ENCODE measurements around the gene TSC22D2. TPM values are rescaled to one million over a fixed set of nuclear protein-coding genes. Genes with fewer than 3 reads are reported as not detected.

TSC22D2 gene
- total RNA-seq, 2 experiments from 2014 or later: 47.3 to 49.3 TPM

- Mint-ChIP-seq H3K9me3 (no peaks in the 10 kb centered on the region), H3K36me3 (ENCODE audit: low read depth) (no peaks in the 10 kb centered on the region), H3K27ac (no peak overlapping the region), H3K27me3 (no peaks in the 10 kb centered on the region), H3K4me3 (no peak overlapping the region), H3K4me1 (ENCODE audit: low read depth) (peaks cover 2% of the 10 kb centered on the region)
- intact Hi-C loops (cut with DNase I, micrococcal nuclease): no loop called here
- no peak overlapping the region for H3K27ac ChIP-seq (ENCODE audit: low read depth in 1 of 2, low read length in 2 of 2)
- CTCF ChIA-PET: no interaction called here
- H3K9me3 ChIP-seq (ENCODE audit: control insufficient read depth in 1 of 2, insufficient read depth in 1 of 2, low read length in 2 of 2): no peaks in the 10 kb centered on the region
- TF ChIP-seq CTCF (IDR thresholded peaks at IDR 0.05): no peak
- no peaks in the 10 kb centered on the region for H3K27me3 ChIP-seq (ENCODE audit: control insufficient read depth in 1 of 2, insufficient read depth in 2 of 2, low read length in 2 of 2)
- peaks cover 3% of the 10 kb centered on the region for H3K4me1 ChIP-seq (ENCODE audit: insufficient read depth, low read length)
- DNase-seq: no peak
- H3K36me3 ChIP-seq (ENCODE audit: insufficient read depth, low read length): no peaks in the 10 kb centered on the region
- POLR2A ChIA-PET: no interaction called here
- H3K4me3 ChIP-seq (ENCODE audit: low read length): no peak overlapping the region
- no peak for ATAC-seq (ENCODE audit: poor library complexity)
These were observed 30.3 kb upstream of the TSC22D2 start for GRCh38 chr3:150377601-150378300.

- Mint-ChIP-seq H3K36me3 (ENCODE audit: low read depth) (no peaks in the 10 kb centered on the region), H3K4me3 (no peak overlapping the region), H3K4me1 (ENCODE audit: low read depth) (peaks cover 4% of the 10 kb centered on the region), H3K27me3 (no peaks in the 10 kb centered on the region), H3K27ac (no peak overlapping the region), H3K9me3 (no peaks in the 10 kb centered on the region)
- CTCF ChIA-PET: no interaction called here
- Histone ChIP-seq H3K4me1 (ENCODE audit: insufficient read depth, low read length) (peaks cover 3% of the 10 kb centered on the region), H3K27ac (ENCODE audit: low read depth in 1 of 2, low read length in 2 of 2) (no peak overlapping the region), H3K27me3 (ENCODE audit: control insufficient read depth in 1 of 2, insufficient read depth in 2 of 2, low read length in 2 of 2) (no peaks in the 10 kb centered on the region), H3K9me3 (ENCODE audit: control insufficient read depth in 1 of 2, insufficient read depth in 1 of 2, low read length in 2 of 2) (no peaks in the 10 kb centered on the region), H3K36me3 (ENCODE audit: insufficient read depth, low read length) (no peaks in the 10 kb centered on the region), H3K4me3 (ENCODE audit: low read length) (no peak overlapping the region)
- POLR2A ChIA-PET: no interaction called here
- no peak for ATAC-seq (ENCODE audit: poor library complexity)
- intact Hi-C loops (cut with DNase I, micrococcal nuclease): no loop called here
- no peak for TF ChIP-seq CTCF (IDR thresholded peaks at IDR 0.05)
- DNase-seq: no peak
These were observed 29.8 kb upstream of the TSC22D2 start for GRCh38 chr3:150378301-150378748.

GRCh38 chr3:150379469-150379868 lies 28.6 kb upstream of the TSC22D2 start:
- intact Hi-C loops (cut with DNase I, micrococcal nuclease): no loop called here
- Mint-ChIP-seq H3K4me3 (no peak overlapping the region), H3K27me3 (no peaks in the 10 kb centered on the region), H3K4me1 (ENCODE audit: low read depth) (peaks cover 5% of the 10 kb centered on the region), H3K9me3 (no peaks in the 10 kb centered on the region), H3K36me3 (ENCODE audit: low read depth) (no peaks in the 10 kb centered on the region), H3K27ac (no peak overlapping the region)
- TF ChIP-seq CTCF (IDR thresholded peaks at IDR 0.05): no peak
- H3K4me1 ChIP-seq (ENCODE audit: insufficient read depth, low read length): peaks cover 6% of the 10 kb centered on the region
- CTCF ChIA-PET: no interaction called here
- ATAC-seq (ENCODE audit: poor library complexity) (no peak), DNase-seq (no peak)
- H3K4me3 ChIP-seq (ENCODE audit: low read length): no peak overlapping the region
- no peaks in the 10 kb centered on the region for H3K9me3 ChIP-seq (ENCODE audit: control insufficient read depth in 1 of 2, insufficient read depth in 1 of 2, low read length in 2 of 2)
- POLR2A ChIA-PET: no interaction called here
- H3K27me3 ChIP-seq (ENCODE audit: control insufficient read depth in 1 of 2, insufficient read depth in 2 of 2, low read length in 2 of 2): no peaks in the 10 kb centered on the region
- H3K27ac ChIP-seq (ENCODE audit: low read depth in 1 of 2, low read length in 2 of 2): no peak overlapping the region
- no peaks in the 10 kb centered on the region for H3K36me3 ChIP-seq (ENCODE audit: insufficient read depth, low read length)

Measured in CD4-positive, alpha-beta T cell (primary cell).